Lower leg skin (tissue), 4 donors: ENCODE data around the gene RPS6KL1. TPM values are rescaled to one million over a fixed set of nuclear protein-coding genes. Genes with fewer than 3 reads are reported as not detected.

Source experiments
- DNase-seq, 2 donors: peaks; one replicate each; pipeline ENCODE4 v3.0.0-alpha.2; 2019; ENCODE audit warnings: low spot score in 2 of 2
- H3K4me3 ChIP-seq: fragments of 200-600 bp; sonication (generic); 2 replicates; pipeline ENCODE4 v1.5.1; 2017; ENCODE audit warnings: mild to moderate bottlenecking, low read depth; ENCODE audit not compliant: poor library complexity, severe bottlenecking
- CTCF ChIP-seq, 3 donors: fragments of 450-650 bp; IDR thresholded peaks; one replicate each; pipeline ENCODE4 v1.5.1; 2016; ENCODE audit warnings: antibody characterized with exemption in 3 of 3, mild to moderate bottlenecking in 3 of 3, moderate library complexity in 2 of 3
- POLR2A ChIP-seq, 2 donors: fragments of 450-650 bp; IDR thresholded peaks; one replicate each; pipeline ENCODE4 v1.6.1; 2016 to 2017; ENCODE audit warnings: antibody characterized with exemption in 2 of 2, mild to moderate bottlenecking in 1 of 2, moderate library complexity in 1 of 2
- WGBS, 2 donors: methylation state at CpG; one replicate each; pipeline ENCODE4 v1.1.5; 2018; 5-methylcytosine and 5-hydroxymethylcytosine counted together
- intact Hi-C: fragments of 100-400 bp; cut with DNase I; formaldehyde crosslinking; loops from one replicate; pipeline ENCODE4 v1.15.0; 2023; ENCODE audit warnings: low total_unique reads
- total RNA-seq, 4 donors: library from RNA; depleted of rRNA; stranded (reverse); fragments of >200 nt; gene quantifications; one replicate each; pipeline ENCODE4 v1.1.0, GENCODE V29; 2016

The RPS6KL1 gene
- total RNA-seq, 4 donors from 2014 or later = 0.38 to 3.7 (median 2.1) TPM

- 61 to 72% methylated on average over 9 to 12 of the region's 12 CpGs for WGBS, 2 donors
- intact Hi-C loops = loop anchor here (5.0 kb wide), 1 partner anchor 45 kb away; no protein-coding TSS in a partner anchor
- DNase-seq = no peak
These were observed 16.0 kb downstream of the RPS6KL1 start for GRCh38 chr14:74906925-74907521.

GRCh38 chr14:74905595-74906142 is 17.4 kb downstream of the RPS6KL1 start:
- 43 to 44% methylated on average over 12 to 14 of the region's 14 CpGs for WGBS, 2 donors
- peak in 1 of 3 donors; percentile 68 for TF ChIP-seq CTCF (IDR thresholded peaks at IDR 0.05)
- no peak for TF ChIP-seq POLR2A (IDR thresholded peaks at IDR 0.05)
- no peak overlapping the region for H3K4me3 ChIP-seq
- intact Hi-C loops = loop anchor here (5.0 kb wide), 1 partner anchor 43 kb away; no protein-coding TSS in a partner anchor
- DNase-seq = peak; percentile 63 to 95

More at GRCh38 chr14:74906925-74907521, 16.0 kb downstream of the RPS6KL1 start:
- TF ChIP-seq CTCF (IDR thresholded peaks at IDR 0.05) (no peak), POLR2A (IDR thresholded peaks at IDR 0.05) (no peak)
- no peak overlapping the region for H3K4me3 ChIP-seq

GRCh38 chr14:74904635-74905503 is 18.2 kb downstream of the RPS6KL1 start:
- intact Hi-C loops = loop anchor here (5.0 kb wide), 1 partner anchor 43 kb away; no protein-coding TSS in a partner anchor
- TF ChIP-seq POLR2A (IDR thresholded peaks at IDR 0.05) (no peak), CTCF (IDR thresholded peaks at IDR 0.05) (no peak)
- H3K4me3 ChIP-seq = no peak overlapping the region
- DNase-seq = peak in 1 of 2 donors; percentile 81
- 63 to 70% methylated on average over 6 of the region's 6 CpGs for WGBS, 2 donors

- 66 to 72% methylated on average over 10 of the region's 10 CpGs for WGBS, 2 donors
These were observed 19.9 kb downstream of the RPS6KL1 start for GRCh38 chr14:74902941-74903705.

More at GRCh38 chr14:74902941-74903705, 19.9 kb downstream of the RPS6KL1 start:
- intact Hi-C loops = no loop called here
- H3K4me3 ChIP-seq = no peak overlapping the region
- DNase-seq = peak in 1 of 2 donors; percentile 48
- no peak for TF ChIP-seq CTCF (IDR thresholded peaks at IDR 0.05)
- no peak for TF ChIP-seq POLR2A (IDR thresholded peaks at IDR 0.05)
